OCI-LY1 (cell line): ENCODE data around the gene VRK1.

Experiments
- CTCF ChIP-seq: fragments of 200-600 bp; sonication (generic), shearing (Covaris generic); IDR thresholded peaks from 2 replicates; pipeline ENCODE4 v1.5.1; 2017; ENCODE audit warnings: mild to moderate bottlenecking, antibody characterized with exemption, low read length, moderate library complexity, mixed read lengths
- EZH2 ChIP-seq: fragments of 200-600 bp; sonication (generic), shearing (Covaris generic); IDR thresholded peaks from 2 replicates; pipeline ENCODE4 v1.8.0; 2017; ENCODE audit warnings: borderline replicate concordance, mixed run types, mild to moderate bottlenecking, antibody characterized with exemption, low read length, moderate library complexity, mixed read lengths

DNA sequence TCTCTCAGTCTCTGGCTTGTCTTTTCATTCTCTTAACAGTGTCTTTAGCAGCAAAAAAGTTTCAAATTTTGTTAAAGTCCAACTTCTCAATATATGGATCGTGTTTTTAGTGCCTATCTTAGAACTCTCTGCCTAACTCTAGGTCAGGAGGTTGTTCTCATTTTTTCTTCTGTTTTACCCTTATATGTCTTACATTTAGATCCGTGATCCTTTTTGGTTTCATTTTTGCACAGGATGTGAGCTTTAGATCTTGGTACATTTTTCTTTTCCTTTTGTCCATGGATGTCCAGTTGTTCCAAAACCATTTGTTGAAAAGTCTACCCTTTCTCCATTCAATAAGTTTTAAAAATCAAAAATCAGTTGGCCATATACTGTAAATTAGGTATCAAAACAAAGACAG lies 6.8 kb downstream of the VRK1 start:
- TF ChIP-seq CTCF (no peak), EZH2 (no peak)
